Liver (tissue), 2 donors: ENCODE measurements around the gene UXS1.

Experiments used
- CTCF ChIP-seq: fragments of 150-350 bp; IDR thresholded peaks from 2 replicates; pipeline ENCODE4 v1.5.1; 2017; ENCODE audit warnings: improper control_type of control experiment, low read depth, low read length; ENCODE audit not compliant: missing input control
- MAX ChIP-seq: IDR thresholded peaks from 2 replicates; pipeline ENCODE4 v1.6.1; 2016; ENCODE audit warnings: antibody characterized with exemption
- YY1 ChIP-seq: IDR thresholded peaks from 2 replicates; pipeline ENCODE4 v1.6.1; 2016; ENCODE audit warnings: antibody characterized with exemption, mild to moderate bottlenecking
- TF ChIP-seq, protein P1 (sequence below): IDR thresholded peaks from 2 replicates; pipeline ENCODE4 v1.6.1; 2016; ENCODE audit warnings: antibody characterized with exemption
- donor health status: healthy.

- TF ChIP-seq MAX (no peak), CTCF (no peak), YY1 (no peak)
- TF ChIP-seq, protein P1, sequence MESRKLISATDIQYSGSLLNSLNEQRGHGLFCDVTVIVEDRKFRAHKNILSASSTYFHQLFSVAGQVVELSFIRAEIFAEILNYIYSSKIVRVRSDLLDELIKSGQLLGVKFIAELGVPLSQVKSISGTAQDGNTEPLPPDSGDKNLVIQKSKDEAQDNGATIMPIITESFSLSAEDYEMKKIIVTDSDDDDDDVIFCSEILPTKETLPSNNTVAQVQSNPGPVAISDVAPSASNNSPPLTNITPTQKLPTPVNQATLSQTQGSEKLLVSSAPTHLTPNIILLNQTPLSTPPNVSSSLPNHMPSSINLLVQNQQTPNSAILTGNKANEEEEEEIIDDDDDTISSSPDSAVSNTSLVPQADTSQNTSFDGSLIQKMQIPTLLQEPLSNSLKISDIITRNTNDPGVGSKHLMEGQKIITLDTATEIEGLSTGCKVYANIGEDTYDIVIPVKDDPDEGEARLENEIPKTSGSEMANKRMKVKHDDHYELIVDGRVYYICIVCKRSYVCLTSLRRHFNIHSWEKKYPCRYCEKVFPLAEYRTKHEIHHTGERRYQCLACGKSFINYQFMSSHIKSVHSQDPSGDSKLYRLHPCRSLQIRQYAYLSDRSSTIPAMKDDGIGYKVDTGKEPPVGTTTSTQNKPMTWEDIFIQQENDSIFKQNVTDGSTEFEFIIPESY: no peak
Measured at GRCh38 chr2:106114166-106114565, 79.9 kb downstream of the UXS1 start.
